HG03571 (cell line): ENCODE measurements around the gene ABCD1.
"Not testable (repeated sequence)": the region's sequence is repeated elsewhere in the genome, so short reads cannot be mapped to it uniquely, and the experiment has no call there.

Experiments
- ATAC-seq: cut with Tn5 transposase; IDR thresholded peaks from one replicate; pipeline ENCODE4 v1.9.1; 2021; ENCODE audit not compliant: unreplicated experiment

The ABCD1 gene

DNA sequence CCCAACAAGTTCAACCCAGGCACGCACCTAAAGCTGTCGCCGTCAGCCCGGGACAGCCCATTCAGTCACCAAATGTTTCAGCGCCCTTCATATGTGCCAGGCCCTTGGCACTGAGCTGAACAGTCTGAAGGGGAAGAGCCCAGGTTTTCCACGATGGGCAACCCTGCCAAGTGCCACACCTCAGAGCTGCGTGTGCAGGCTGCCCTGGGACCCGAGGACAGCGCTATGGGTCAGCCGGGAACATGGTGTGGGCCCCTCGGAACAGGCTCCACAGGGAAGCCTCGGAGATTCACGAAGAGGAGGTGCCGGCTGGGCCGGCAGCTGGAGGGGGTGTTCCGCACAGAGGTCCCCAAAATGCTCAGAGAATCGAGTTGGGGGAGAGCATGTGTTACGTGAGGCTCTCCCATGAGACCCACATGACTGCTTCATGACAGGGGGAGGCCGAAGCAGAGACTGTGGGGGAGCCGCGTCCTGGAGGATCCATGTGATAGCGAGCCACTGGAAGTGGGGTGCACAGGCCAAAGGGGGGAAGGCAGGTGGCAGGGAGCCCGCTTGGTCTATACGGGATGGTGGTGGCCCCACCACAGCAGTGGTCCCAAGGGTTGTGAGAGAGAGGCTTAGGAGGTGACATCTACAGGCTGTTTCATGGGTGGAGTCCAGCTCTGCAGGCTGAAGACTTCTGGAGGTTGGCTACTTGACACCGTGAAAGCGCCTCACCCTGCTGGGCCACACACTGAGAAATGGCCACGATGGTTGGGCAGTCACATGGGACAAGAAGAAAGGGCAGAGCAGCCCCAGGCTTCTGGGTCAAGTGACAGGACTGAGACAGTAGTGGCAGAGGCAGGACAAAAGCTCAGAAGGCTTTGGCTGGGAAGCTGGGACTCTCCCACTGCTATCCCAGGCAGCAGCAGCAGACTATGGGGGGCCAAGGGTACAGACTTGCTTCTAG, 14.7 kb upstream of the ABCD1 start:
- no peak for ATAC-seq

- ATAC-seq, result no peak
Observed at GRCh38 chrX:153714256-153714655, 10.4 kb upstream of the ABCD1 start.

DNA sequence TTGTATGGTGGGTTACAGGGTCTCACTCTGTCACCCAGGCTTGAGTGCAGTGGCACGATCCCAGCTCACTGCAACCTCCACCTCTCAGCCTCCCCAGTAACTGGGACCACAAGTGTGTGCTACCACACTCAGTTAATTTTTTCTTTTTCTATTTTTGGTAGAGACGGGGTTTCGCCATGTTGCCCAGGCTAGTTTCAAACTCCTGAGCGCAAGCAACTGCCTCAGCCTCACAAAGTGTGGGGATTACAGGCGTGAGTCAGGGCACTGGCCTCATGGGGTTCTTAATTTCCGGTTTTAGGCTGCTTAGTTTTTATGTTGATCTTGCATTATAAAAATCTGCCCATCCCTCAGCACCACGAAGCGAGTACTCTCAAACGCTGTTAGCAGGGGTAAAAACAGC, 7.2 kb upstream of the ABCD1 start:
- no peak for ATAC-seq

- ATAC-seq, result no peak
Observed at GRCh38 chrX:153719238-153719637, 5.4 kb upstream of the ABCD1 start.

DNA sequence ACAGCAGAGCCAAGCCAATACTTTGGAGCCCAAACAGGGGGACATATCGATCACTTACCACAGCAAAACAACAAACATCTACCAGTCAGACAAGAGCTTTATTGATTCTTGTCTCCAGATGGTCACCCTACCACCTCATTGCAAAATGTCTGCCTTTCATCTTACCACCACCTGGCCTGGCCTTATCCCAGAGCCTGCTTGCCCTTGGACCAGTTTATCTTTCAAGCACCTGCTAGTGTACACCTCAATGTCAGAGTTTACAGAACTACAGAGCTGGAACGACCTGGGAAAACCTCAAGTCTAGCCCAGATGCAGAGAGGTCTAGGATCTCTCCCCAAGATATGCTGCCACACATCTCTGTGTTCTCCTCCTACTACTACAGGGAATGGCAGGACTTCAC, 5.0 kb upstream of the ABCD1 start:
- no peak for ATAC-seq

DNA sequence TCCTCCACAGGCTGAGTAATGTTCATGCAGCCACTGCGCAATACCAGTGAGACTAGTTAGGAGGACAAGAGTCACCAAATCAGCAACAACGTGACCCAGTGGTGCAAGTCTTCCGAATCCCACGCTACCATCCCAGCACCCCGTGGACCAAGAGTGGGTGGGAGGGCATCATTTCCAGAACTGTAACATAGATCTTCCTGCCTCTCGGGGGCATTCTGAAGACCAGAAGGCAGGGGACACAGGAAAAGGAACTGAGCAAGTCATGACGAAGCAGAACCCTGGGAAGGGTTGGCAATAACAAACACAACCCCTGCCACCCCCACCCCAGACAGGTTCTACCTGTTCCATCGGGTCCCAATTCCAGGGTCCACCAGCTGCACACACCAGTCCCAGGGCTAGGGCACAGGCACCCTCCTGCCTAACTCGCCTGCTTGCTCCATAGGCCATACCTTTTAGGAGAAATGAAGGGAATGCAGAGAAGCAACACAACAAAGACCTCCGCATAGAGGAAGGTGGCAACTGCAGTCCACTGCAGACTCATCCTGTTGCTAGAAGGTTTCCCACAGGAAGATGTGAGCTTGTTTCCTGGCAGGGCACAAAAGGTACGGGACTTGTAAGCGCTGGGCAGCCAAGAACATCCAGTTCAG, 1.8 kb upstream of the ABCD1 start:
- ATAC-seq, result no peak

DNA sequence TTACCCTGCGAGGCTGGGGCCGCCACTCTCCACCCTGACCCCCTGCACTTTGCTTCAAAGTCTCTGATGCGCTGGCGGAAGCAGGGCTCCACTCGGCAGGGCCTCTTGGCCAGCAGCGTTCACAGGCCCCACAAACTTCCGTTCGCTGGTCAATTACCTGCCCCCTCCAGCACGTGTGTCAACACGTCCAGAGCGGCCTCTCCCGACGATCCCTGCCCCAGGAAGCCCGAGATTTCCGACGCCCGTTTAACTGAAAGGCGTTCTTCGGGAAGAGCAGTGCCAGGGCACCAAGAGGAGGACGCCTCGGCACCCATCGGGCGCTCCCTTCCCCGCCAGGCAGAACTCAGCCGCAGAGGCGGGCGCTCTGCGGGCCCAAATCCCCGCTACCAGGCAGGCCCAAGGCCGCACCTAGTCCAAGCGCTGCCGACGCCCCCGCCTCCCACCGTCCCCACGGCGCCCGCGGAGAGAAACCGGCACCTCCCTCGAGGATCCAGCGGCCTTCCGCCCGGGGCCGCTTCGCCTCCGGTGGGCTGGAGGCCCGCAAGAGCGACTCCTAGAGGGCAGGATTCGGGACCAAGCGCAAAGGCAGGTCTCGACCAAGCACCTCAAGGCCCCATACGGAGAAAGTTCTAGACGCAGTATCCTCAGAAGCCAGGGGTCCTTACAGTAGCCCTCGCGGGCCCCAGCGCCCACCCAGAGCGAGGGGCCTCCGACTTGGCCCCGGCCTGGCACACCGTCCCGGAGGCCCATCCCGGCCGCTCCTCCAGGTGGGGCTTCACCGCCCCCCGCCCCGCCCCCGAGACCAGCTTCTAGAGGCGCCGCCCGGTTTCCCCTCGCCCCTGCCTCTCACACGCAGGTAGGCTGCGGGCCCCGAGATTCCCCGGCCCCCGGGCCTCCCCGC, 1.1 kb upstream of the ABCD1 start:
- ATAC-seq, result peak; percentile 20

GRCh38 chrX:153725039-153725831, 579 bp downstream of the ABCD1 start:
- no peak for ATAC-seq

DNA sequence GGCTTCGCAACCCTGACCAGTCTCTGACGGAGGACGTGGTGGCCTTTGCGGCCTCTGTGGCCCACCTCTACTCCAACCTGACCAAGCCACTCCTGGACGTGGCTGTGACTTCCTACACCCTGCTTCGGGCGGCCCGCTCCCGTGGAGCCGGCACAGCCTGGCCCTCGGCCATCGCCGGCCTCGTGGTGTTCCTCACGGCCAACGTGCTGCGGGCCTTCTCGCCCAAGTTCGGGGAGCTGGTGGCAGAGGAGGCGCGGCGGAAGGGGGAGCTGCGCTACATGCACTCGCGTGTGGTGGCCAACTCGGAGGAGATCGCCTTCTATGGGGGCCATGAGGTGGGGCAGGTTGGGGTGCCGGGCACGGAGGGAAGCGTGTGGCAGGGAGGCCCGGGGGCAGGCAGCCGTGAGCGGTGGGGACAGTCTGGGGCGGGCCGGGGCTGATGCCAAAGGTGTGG, 1.2 kb downstream of the ABCD1 start:
- no peak for ATAC-seq

GRCh38 chrX:153726286-153727122, 1.8 kb downstream of the ABCD1 start:
- peak; percentile 34 for ATAC-seq

DNA sequence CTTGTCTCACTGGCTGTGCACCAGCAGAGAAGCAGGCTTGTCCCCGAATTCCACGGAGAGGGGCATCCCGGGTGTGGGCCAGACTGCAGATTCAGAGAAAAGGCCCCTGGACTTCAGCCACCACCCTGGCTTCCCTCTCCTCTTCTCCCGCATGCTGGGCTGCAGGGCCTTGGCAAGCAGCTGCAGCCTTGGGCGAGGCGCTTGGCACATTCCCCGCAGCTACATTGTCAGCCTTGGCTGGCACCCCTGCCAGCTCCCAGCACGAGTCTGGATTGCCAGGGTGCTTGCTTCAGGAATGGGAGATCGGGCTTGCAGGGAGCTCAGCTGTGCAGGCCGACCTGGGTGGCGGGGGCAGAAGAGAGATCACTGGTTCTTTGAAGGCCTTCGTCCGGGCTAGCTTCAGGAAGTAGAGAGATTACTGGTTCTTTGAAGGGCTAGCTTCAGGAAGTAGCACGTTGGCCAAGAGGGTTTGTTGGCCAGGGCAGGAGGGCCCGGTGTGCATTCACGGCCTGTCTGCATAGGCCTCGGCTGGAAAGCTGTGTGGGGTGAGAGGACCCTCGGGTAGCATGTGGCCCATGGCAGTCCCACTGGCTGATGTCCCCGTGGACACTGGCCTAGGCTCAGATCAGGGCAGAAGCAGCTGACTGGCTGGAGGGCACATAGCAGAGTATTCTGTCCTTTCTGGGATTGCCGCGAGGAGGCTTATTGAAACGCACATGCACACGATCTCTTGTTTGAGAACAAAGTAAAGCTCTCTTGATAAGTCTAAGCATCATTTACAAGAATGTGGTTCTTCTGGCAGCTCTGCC, 2.7 kb downstream of the ABCD1 start:
- ATAC-seq, result no peak

- no peak for ATAC-seq
Observed at GRCh38 chrX:153728095-153728494, 3.4 kb downstream of the ABCD1 start.

DNA sequence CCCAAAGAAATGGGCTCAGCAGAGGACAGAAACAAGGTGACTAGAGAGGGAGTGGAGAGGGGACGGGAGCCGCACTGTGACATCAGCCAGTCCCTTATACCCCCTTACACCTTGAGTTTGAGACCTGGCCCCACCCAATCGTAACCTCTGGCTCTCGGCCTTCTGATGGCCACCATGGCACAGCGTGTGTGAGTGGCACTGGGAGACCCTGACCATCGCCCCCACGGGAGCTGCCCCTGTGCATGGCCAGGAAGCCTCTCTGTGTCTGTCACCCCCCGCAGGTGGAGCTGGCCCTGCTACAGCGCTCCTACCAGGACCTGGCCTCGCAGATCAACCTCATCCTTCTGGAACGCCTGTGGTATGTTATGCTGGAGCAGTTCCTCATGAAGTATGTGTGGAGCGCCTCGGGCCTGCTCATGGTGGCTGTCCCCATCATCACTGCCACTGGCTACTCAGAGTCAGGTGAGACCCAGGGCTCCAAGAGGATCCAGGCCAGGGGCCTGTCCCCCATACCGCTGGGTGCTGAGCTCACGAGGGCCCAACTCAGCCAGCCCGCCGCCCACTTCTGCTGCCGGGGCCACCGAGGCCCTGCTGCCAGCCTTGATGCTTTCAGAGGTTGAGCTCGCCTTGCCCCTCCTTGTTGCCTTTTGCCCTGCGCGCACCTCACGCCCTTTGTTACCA, 4.4 kb downstream of the ABCD1 start:
- ATAC-seq, result no peak

DNA sequence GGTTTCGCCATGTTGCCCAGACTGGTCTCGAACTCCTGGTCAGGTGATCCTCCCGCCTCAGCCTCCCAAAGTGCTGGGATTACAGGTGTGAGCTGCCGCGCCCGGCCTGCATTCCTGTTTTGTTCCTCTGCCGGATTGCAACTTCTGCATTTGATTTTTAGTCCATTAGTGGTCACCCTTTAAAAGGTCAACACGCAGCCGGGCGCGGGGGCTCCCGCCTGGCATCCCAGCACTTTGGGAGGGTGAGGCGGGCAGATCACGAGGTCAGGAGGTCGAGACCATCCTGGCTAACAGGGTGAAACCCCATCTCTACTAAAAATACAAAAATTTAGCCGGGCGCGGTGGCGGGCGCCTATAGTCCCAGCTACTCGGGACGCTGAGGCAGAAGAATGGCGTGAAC, 5.5 kb downstream of the ABCD1 start:
- ATAC-seq, result not testable (repeated sequence)

GRCh38 chrX:153731117-153731844, 6.6 kb downstream of the ABCD1 start:
- ATAC-seq, result no peak

DNA sequence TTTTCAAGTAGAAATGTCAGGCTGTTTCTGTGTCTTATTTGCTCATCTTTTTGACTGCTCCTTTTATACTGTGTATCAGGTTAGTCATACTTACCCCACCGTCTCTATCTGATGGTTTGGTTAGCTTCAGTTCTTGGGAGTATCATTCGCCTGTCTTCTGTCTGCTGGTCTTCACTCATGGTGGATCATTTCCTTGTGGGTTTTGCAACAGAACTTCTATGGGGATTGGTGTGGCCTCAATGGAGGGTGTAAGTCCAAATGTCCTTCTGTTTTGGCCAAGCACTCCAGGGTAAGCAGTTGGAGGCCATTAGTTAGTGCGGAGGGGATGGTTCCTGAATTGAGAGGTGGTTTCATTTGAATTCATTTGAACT, 7.2 kb downstream of the ABCD1 start:
- ATAC-seq, result no peak

GRCh38 chrX:153732401-153732800, 7.7 kb downstream of the ABCD1 start:
- no peak for ATAC-seq
